K562 (cell line): ENCODE results near the gene METRN. TPM values are rescaled to one million over a fixed set of nuclear protein-coding genes. Genes with fewer than 3 reads are reported as not detected.

Source experiments
- CCNT2 ChIP-seq: IDR thresholded peaks from 2 replicates; pipeline ENCODE4 v1.6.1; 2011; ENCODE audit warnings: borderline replicate concordance, low read depth, mild to moderate bottlenecking, moderate library complexity, mixed read lengths, low read length; ENCODE audit not compliant: insufficient read length; ENCODE audit errors: extremely low read depth
- GATA2 ChIP-seq: sonication (generic); formaldehyde crosslinking; IDR thresholded peaks from 2 replicates; pipeline ENCODE4 v1.4.0; 2020; ENCODE audit warnings: mild to moderate bottlenecking, missing genetic modification reagents
- HMGN3 ChIP-seq: IDR thresholded peaks from 2 replicates; pipeline ENCODE4 v1.6.1; 2011; ENCODE audit warnings: borderline replicate concordance, low read depth, mild to moderate bottlenecking, mixed read lengths, low read length; ENCODE audit not compliant: insufficient read length; ENCODE audit errors: extremely low read depth
- MGA ChIP-seq: fragments of 450-650 bp; IDR thresholded peaks from 2 replicates; pipeline ENCODE4 v1.6.1; 2016; ENCODE audit warnings: mild to moderate bottlenecking, moderate library complexity
- SP1 ChIP-seq: sonication (generic); formaldehyde crosslinking; IDR thresholded peaks from 2 replicates; pipeline ENCODE4 v1.8.1; 2022; ENCODE audit warnings: mild to moderate bottlenecking, missing genetic modification reagents
- polyA plus RNA-seq, 8 experiments: library from polyadenylated mRNA; depleted of rRNA in 4 of 8; stranded (reverse) in 5 of 8; unstranded in 3 of 8; fragments of >200 nt; fragmentation: Nextera tagmentation in 2 of 8; fragmentation: Illumina TruSeq in 1 of 8; extraction: Ambion mirVana in 2 of 8; extraction: Trizol in 1 of 8; gene quantifications; 2 replicates each; pipeline versions ENCODE4 v1.2.1 to v1.2.3, GENCODE V29; 2011 to 2014; ENCODE audit warnings: inconsistent platforms in 1 of 8, missing spikeins in 1 of 8
- total RNA-seq, 7 experiments: library from RNA; depleted of rRNA in 6 of 7; stranded (reverse); fragments of >200 nt in 6 of 7; fragmentation: Illumina TruSeq in 2 of 7; extraction: Trizol in 2 of 7; gene quantifications; 2 replicates each; pipeline versions ENCODE4 v1.2.1 to v1.2.3, GENCODE V29; 2011 to 2021; ENCODE audit warnings: low replicate concordance in 1 of 7
- TF ChIP-seq, protein P1 (sequence below), 2 experiments: IDR thresholded peaks; 2 replicates each; pipeline ENCODE4 v1.6.1; 2012; ENCODE audit warnings: improper control_type of control experiment in 2 of 2, low read depth in 2 of 2, low read length in 2 of 2, borderline replicate concordance in 1 of 2
- TF ChIP-seq, protein P2 (sequence below): sonication (generic); formaldehyde crosslinking; IDR thresholded peaks from 2 replicates; pipeline ENCODE4 v1.8.1; 2023; ENCODE audit warnings: mild to moderate bottlenecking, missing genetic modification reagents

METRN gene
- total and polyA plus RNA-seq, 9 of the 15 experiments (the other 6 are each of a cell fraction or from before 2014, with no cell fraction given): 0.20 to 89.8 (median 15.4) TPM

GRCh38 chr16:721765-722540 is 7.0 kb downstream of the METRN start (continued):
- TF ChIP-seq MGA (peak; percentile 44), SP1 (CRISPR knock-in tag) (0 out of 2 replicates have a peak, but pooled peaks have one; percentile 7), GATA2 (CRISPR knock-in tag) (peak; percentile 84), HMGN3 (peak; percentile 1), CCNT2 (no peak)
- TF ChIP-seq, protein P1, sequence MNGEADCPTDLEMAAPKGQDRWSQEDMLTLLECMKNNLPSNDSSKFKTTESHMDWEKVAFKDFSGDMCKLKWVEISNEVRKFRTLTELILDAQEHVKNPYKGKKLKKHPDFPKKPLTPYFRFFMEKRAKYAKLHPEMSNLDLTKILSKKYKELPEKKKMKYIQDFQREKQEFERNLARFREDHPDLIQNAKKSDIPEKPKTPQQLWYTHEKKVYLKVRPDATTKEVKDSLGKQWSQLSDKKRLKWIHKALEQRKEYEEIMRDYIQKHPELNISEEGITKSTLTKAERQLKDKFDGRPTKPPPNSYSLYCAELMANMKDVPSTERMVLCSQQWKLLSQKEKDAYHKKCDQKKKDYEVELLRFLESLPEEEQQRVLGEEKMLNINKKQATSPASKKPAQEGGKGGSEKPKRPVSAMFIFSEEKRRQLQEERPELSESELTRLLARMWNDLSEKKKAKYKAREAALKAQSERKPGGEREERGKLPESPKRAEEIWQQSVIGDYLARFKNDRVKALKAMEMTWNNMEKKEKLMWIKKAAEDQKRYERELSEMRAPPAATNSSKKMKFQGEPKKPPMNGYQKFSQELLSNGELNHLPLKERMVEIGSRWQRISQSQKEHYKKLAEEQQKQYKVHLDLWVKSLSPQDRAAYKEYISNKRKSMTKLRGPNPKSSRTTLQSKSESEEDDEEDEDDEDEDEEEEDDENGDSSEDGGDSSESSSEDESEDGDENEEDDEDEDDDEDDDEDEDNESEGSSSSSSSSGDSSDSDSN (IDR thresholded peaks at IDR 0.05; ENCODE audit: borderline replicate concordance in 1 of 2, low read depth in 2 of 2, low read length in 2 of 2): 0 out of 4 replicates have a peak, but pooled peaks of 1 of the 2 experiments have one; percentile 71
- TF ChIP-seq, protein P2, sequence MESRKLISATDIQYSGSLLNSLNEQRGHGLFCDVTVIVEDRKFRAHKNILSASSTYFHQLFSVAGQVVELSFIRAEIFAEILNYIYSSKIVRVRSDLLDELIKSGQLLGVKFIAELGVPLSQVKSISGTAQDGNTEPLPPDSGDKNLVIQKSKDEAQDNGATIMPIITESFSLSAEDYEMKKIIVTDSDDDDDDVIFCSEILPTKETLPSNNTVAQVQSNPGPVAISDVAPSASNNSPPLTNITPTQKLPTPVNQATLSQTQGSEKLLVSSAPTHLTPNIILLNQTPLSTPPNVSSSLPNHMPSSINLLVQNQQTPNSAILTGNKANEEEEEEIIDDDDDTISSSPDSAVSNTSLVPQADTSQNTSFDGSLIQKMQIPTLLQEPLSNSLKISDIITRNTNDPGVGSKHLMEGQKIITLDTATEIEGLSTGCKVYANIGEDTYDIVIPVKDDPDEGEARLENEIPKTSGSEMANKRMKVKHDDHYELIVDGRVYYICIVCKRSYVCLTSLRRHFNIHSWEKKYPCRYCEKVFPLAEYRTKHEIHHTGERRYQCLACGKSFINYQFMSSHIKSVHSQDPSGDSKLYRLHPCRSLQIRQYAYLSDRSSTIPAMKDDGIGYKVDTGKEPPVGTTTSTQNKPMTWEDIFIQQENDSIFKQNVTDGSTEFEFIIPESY (CRISPR knock-in tag): 0 out of 2 replicates have a peak, but pooled peaks have one; percentile 25
